ENCODE data around the gene TCF4. TPM values are rescaled to one million over a fixed set of nuclear protein-coding genes. Genes with fewer than 3 reads are reported as not detected.

The TCF4 gene
- total and polyA plus RNA-seq, 2 experiments from 2014 or later = 77.7 to 89.2 TPM

DNA sequence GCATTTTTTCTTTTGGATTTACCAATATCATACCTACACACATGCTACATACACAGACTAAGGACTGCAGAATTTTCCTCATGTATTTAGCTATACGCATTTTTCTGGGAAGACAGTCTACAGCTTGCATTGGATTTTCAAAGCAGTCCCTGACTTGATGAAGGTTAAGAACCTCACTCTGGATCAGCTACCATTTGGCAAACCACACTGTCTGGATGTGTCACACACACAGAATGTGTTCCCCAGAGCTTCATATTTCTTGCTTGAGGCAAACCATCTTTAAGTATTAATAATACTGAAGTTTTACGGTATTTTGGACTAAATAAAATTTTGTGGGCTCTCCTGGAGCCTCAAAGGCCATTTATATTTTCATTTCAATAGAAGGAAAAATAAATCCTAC is 102.3 kb downstream of the TCF4 start (continued):
- TF ChIP-seq, protein P1, sequence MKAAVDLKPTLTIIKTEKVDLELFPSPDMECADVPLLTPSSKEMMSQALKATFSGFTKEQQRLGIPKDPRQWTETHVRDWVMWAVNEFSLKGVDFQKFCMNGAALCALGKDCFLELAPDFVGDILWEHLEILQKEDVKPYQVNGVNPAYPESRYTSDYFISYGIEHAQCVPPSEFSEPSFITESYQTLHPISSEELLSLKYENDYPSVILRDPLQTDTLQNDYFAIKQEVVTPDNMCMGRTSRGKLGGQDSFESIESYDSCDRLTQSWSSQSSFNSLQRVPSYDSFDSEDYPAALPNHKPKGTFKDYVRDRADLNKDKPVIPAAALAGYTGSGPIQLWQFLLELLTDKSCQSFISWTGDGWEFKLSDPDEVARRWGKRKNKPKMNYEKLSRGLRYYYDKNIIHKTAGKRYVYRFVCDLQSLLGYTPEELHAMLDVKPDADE (IDR thresholded peaks at IDR 0.05) = no peak
- TF ChIP-seq, protein P2, sequence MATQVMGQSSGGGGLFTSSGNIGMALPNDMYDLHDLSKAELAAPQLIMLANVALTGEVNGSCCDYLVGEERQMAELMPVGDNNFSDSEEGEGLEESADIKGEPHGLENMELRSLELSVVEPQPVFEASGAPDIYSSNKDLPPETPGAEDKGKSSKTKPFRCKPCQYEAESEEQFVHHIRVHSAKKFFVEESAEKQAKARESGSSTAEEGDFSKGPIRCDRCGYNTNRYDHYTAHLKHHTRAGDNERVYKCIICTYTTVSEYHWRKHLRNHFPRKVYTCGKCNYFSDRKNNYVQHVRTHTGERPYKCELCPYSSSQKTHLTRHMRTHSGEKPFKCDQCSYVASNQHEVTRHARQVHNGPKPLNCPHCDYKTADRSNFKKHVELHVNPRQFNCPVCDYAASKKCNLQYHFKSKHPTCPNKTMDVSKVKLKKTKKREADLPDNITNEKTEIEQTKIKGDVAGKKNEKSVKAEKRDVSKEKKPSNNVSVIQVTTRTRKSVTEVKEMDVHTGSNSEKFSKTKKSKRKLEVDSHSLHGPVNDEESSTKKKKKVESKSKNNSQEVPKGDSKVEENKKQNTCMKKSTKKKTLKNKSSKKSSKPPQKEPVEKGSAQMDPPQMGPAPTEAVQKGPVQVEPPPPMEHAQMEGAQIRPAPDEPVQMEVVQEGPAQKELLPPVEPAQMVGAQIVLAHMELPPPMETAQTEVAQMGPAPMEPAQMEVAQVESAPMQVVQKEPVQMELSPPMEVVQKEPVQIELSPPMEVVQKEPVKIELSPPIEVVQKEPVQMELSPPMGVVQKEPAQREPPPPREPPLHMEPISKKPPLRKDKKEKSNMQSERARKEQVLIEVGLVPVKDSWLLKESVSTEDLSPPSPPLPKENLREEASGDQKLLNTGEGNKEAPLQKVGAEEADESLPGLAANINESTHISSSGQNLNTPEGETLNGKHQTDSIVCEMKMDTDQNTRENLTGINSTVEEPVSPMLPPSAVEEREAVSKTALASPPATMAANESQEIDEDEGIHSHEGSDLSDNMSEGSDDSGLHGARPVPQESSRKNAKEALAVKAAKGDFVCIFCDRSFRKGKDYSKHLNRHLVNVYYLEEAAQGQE (IDR thresholded peaks at IDR 0.05; ENCODE audit: unreplicated experiment) = no peak

DNA sequence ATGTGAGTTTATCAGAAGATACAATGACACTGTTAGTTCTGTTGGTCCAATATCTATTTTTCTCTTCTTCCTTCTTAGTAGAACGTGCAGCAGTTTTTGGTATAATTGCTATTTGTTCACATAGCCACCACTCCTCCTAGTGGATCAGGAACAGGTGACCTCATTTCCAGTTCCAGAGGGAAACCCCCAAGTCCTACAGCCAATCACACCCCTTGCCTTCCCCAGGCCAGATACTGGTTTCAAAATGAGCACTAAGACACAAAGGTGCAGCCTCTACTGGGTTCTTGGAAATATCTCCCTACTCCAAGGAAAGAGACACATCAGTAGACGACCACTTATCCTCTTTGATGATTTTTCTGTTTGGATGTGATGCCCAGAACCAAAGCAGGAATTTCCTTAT is 103.2 kb downstream of the TCF4 start:
- H3K4me1 Mint-ChIP-seq = peaks cover 46% of the 10 kb centered on the region

More for the DNA sequence above, 103.2 kb downstream of the TCF4 start:
- H3K9me3 Mint-ChIP-seq = no peaks in the 10 kb centered on the region
- Histone ChIP-seq H3K4me1 (ENCODE audit: insufficient read depth) (peaks cover 31% of the 10 kb centered on the region), H3K27me3 (ENCODE audit: insufficient read depth) (no peaks in the 10 kb centered on the region), H3F3A (replicated peaks; ENCODE audit: low read depth) (no peaks in the 10 kb centered on the region), H2AFZ (no peak overlapping the region), H3K36me3 (ENCODE audit: insufficient read depth) (no peaks in the 10 kb centered on the region), H3K4me2 (no peak overlapping the region), H3K27ac (ENCODE audit: low read depth) (no peak overlapping the region), H3K9me2 (ENCODE audit: insufficient read depth) (0 out of 2 replicates have a peak, but pooled peaks cover 2% of the 10 kb centered on the region), H3K79me2 (replicated peaks; ENCODE audit: insufficient read depth) (peaks cover 74% of the 10 kb centered on the region), H4K20me1 (replicated peaks; ENCODE audit: insufficient read depth) (no peaks in the 10 kb centered on the region), H3K4me3 (no peak overlapping the region)
- H3K27ac Mint-ChIP-seq = no peak overlapping the region
- peaks cover 11% of the 10 kb centered on the region; the same call in 2 of the 3 replicates for H3K36me3 Mint-ChIP-seq (ENCODE audit: low read depth)
- DNase-seq (ENCODE audit: low spot score) (no peak), ATAC-seq (no peak)
- H3K27me3 Mint-ChIP-seq (ENCODE audit: insufficient read depth, low read depth, poor library complexity) = no peaks in the 10 kb centered on the region
- no peak overlapping the region for H3K4me3 Mint-ChIP-seq
- TF ChIP-seq EZH2phosphoT487 (IDR thresholded peaks at IDR 0.05; ENCODE audit: unreplicated experiment) (no peak), EZH2 (IDR thresholded peaks at IDR 0.05; ENCODE audit: low read depth, unreplicated experiment) (no peak), CREB1 (CRISPR knock-in tag; IDR thresholded peaks at IDR 0.05; ENCODE audit: low read depth) (no peak), JUNB (IDR thresholded peaks at IDR 0.05; ENCODE audit: unreplicated experiment) (no peak), POLR2AphosphoS5 (IDR thresholded peaks at IDR 0.05; ENCODE audit: low read depth) (no peak), NANOG (IDR thresholded peaks at IDR 0.05; ENCODE audit: borderline replicate concordance) (no peak)
- TF ChIP-seq, protein P2 (IDR thresholded peaks at IDR 0.05; ENCODE audit: unreplicated experiment) = no peak
- TF ChIP-seq, protein P1 (IDR thresholded peaks at IDR 0.05) = no peak
- TF ChIP-seq, protein P3, sequence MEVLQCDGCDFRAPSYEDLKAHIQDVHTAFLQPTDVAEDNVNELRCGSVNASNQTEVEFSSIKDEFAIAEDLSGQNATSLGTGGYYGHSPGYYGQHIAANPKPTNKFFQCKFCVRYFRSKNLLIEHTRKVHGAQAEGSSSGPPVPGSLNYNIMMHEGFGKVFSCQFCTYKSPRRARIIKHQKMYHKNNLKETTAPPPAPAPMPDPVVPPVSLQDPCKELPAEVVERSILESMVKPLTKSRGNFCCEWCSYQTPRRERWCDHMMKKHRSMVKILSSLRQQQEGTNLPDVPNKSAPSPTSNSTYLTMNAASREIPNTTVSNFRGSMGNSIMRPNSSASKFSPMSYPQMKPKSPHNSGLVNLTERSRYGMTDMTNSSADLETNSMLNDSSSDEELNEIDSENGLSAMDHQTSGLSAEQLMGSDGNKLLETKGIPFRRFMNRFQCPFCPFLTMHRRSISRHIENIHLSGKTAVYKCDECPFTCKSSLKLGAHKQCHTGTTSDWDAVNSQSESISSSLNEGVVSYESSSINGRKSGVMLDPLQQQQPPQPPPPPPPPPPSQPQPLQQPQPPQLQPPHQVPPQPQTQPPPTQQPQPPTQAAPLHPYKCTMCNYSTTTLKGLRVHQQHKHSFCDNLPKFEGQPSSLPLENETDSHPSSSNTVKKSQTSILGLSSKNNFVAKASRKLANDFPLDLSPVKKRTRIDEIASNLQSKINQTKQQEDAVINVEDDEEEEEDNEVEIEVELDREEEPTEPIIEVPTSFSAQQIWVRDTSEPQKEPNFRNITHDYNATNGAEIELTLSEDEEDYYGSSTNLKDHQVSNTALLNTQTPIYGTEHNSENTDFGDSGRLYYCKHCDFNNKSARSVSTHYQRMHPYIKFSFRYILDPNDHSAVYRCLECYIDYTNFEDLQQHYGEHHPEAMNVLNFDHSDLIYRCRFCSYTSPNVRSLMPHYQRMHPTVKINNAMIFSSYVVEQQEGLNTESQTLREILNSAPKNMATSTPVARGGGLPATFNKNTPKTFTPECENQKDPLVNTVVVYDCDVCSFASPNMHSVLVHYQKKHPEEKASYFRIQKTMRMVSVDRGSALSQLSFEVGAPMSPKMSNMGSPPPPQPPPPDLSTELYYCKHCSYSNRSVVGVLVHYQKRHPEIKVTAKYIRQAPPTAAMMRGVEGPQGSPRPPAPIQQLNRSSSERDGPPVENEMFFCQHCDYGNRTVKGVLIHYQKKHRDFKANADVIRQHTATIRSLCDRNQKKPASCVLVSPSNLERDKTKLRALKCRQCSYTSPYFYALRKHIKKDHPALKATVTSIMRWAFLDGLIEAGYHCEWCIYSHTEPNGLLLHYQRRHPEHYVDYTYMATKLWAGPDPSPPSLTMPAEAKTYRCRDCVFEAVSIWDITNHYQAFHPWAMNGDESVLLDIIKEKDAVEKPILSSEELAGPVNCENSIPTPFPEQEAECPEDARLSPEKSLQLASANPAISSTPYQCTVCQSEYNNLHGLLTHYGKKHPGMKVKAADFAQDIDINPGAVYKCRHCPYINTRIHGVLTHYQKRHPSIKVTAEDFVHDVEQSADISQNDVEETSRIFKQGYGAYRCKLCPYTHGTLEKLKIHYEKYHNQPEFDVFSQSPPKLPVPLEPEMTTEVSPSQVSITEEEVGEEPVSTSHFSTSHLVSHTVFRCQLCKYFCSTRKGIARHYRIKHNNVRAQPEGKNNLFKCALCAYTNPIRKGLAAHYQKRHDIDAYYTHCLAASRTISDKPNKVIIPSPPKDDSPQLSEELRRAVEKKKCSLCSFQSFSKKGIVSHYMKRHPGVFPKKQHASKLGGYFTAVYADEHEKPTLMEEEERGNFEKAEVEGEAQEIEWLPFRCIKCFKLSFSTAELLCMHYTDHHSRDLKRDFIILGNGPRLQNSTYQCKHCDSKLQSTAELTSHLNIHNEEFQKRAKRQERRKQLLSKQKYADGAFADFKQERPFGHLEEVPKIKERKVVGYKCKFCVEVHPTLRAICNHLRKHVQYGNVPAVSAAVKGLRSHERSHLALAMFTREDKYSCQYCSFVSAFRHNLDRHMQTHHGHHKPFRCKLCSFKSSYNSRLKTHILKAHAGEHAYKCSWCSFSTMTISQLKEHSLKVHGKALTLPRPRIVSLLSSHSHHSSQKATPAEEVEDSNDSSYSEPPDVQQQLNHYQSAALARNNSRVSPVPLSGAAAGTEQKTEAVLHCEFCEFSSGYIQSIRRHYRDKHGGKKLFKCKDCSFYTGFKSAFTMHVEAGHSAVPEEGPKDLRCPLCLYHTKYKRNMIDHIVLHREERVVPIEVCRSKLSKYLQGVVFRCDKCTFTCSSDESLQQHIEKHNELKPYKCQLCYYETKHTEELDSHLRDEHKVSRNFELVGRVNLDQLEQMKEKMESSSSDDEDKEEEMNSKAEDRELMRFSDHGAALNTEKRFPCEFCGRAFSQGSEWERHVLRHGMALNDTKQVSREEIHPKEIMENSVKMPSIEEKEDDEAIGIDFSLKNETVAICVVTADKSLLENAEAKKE (CRISPR knock-in tag; IDR thresholded peaks at IDR 0.05) = no peak

All from GM23338 (cell line).